Measurements from ENCODE around the gene ALDH3A1.

DNA sequence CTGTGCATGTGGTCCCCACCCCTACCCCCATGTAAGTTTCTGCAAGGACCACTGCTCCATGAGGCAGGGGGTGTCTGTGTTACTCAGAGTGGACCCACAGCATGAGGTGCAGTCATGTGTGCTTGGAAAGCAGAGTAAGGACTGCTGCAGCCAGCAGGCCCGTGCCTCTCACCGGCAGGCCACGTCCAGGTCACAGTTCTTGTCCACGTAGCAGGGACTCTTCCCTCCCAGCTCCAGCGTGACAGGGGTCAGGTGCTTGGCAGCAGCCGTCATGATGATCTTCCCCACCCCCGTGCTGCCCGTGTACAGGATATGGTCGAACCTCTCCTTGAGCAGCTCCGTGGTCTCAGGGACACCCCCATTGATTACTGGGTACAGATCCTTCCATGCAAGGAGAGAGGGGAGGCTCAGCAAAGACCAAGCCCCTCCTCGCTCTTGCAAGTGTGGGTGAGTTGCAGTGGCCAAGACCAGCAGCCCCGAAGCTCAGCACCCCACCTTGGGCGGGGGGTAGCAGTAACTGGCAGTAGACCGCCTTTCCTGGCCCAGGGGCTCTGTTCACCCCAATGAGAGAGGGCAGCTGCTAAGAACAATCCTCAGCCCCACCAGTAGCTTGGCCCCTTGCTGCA, 6.2 kb downstream of the ALDH3A1 start:
- TF ChIP-seq, protein P1, sequence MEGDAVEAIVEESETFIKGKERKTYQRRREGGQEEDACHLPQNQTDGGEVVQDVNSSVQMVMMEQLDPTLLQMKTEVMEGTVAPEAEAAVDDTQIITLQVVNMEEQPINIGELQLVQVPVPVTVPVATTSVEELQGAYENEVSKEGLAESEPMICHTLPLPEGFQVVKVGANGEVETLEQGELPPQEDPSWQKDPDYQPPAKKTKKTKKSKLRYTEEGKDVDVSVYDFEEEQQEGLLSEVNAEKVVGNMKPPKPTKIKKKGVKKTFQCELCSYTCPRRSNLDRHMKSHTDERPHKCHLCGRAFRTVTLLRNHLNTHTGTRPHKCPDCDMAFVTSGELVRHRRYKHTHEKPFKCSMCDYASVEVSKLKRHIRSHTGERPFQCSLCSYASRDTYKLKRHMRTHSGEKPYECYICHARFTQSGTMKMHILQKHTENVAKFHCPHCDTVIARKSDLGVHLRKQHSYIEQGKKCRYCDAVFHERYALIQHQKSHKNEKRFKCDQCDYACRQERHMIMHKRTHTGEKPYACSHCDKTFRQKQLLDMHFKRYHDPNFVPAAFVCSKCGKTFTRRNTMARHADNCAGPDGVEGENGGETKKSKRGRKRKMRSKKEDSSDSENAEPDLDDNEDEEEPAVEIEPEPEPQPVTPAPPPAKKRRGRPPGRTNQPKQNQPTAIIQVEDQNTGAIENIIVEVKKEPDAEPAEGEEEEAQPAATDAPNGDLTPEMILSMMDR (conservative IDR thresholded peaks at IDR 0.05; ENCODE audit: low read depth, low read length) = no peak
- TF ChIP-seq NFE2L2 (IDR thresholded peaks at IDR 0.05; ENCODE audit: low read depth, low read length) (no peak), MXI1 (IDR thresholded peaks at IDR 0.05; ENCODE audit: borderline replicate concordance, low read depth, low read length) (no peak), FOS (IDR thresholded peaks at IDR 0.05; ENCODE audit: low read depth, low read length) (no peak), POLR2A (IDR thresholded peaks at IDR 0.05; ENCODE audit: low read depth, low read length) (no peak), CEBPB (IDR thresholded peaks at IDR 0.05; ENCODE audit: low read depth, low read length) (no peak), RFX5 (IDR thresholded peaks at IDR 0.05; ENCODE audit: low read depth, low read length) (no peak)
